ENCODE measurements around the gene MED10. TPM values are rescaled to one million over a fixed set of nuclear protein-coding genes. Genes with fewer than 3 reads are reported as not detected.

Gene MED10
- total RNA-seq, 1 donor from 2014 or later, result 38.3 TPM

DNA sequence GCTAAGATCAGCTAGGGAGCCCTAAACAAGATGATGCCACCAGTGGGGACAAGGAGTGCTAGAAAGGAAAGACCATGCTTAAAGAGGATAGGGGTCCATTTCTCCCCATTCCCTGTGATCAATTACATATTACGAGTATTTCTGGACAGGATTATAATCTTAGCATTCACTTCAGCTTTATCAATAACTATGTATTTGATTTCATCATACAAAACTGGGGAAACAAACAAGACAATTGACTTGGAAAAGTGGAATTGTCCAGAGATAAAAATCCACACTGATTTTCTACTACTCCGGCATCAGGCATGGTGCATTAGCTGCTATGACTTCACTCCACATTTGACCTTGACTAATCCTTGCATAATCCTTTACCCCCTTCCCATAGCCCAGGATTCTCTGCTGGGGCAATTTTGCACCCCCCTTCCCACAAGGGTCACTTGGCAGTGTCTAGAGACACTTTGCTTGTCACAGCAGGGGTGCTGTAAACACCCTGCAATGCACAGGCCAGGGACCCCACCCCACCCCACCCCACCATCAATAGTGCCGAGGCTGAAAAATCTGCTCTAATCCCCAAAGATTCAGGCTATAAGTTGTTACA, 40.4 kb upstream of the MED10 start:
- no peak for DNase-seq (ENCODE audit: low read depth)
- no peak overlapping the region for H3K4me3 ChIP-seq (ENCODE audit: low read depth, low read length)
- TF ChIP-seq, protein P1, sequence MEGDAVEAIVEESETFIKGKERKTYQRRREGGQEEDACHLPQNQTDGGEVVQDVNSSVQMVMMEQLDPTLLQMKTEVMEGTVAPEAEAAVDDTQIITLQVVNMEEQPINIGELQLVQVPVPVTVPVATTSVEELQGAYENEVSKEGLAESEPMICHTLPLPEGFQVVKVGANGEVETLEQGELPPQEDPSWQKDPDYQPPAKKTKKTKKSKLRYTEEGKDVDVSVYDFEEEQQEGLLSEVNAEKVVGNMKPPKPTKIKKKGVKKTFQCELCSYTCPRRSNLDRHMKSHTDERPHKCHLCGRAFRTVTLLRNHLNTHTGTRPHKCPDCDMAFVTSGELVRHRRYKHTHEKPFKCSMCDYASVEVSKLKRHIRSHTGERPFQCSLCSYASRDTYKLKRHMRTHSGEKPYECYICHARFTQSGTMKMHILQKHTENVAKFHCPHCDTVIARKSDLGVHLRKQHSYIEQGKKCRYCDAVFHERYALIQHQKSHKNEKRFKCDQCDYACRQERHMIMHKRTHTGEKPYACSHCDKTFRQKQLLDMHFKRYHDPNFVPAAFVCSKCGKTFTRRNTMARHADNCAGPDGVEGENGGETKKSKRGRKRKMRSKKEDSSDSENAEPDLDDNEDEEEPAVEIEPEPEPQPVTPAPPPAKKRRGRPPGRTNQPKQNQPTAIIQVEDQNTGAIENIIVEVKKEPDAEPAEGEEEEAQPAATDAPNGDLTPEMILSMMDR (conservative IDR thresholded peaks at IDR 0.05; ENCODE audit: low read depth, low read length), result no peak

DNA sequence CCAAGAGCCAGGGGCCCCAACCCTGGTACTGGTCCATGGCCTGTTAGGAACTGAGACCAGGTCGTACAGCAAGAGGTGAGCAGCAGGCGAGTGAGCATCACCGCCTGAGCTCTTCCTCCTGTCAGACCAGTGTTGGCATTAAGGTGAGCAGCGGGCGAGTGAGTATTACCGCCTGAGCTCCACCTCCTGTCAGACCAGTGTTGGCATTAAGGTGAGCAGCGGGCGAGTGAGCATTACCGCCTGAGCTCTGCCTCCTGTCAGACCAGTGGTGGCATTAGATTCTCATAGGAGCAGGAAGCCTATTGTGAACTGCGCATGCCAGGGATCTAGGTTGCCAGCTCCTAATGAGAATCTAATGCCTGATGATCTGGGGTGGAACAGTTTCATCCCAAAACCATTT, 39.3 kb upstream of the MED10 start:
- H3K4me3 ChIP-seq (ENCODE audit: low read depth, low read length), result no peak overlapping the region
- no peak for DNase-seq (ENCODE audit: low read depth)
- TF ChIP-seq, protein P1 (conservative IDR thresholded peaks at IDR 0.05; ENCODE audit: low read depth, low read length), result no peak

DNA sequence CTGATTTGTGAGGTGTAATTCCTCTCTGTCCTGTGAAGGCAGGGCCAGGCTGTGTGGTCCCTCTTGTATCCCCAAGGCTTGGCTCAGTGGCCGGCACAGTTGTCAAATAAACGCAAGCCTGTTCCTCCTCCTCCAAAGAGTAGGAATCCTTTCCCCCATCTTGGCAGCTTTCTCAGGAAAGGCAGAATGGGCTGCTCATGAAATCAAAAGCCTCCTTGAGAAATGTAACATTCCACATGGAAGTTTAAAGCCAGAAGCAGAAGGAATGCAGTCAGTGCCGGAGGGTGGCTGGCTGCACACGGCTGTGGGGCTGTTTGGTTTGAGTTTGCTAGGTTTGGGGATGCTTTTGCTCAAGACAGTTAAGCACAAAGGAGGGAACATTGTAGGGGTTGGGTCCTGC, 34.5 kb upstream of the MED10 start:
- TF ChIP-seq, protein P1 (conservative IDR thresholded peaks at IDR 0.05; ENCODE audit: low read depth, low read length), result no peak
- no peak for DNase-seq (ENCODE audit: low read depth)
- no peak overlapping the region for H3K4me3 ChIP-seq (ENCODE audit: low read depth, low read length)

DNA sequence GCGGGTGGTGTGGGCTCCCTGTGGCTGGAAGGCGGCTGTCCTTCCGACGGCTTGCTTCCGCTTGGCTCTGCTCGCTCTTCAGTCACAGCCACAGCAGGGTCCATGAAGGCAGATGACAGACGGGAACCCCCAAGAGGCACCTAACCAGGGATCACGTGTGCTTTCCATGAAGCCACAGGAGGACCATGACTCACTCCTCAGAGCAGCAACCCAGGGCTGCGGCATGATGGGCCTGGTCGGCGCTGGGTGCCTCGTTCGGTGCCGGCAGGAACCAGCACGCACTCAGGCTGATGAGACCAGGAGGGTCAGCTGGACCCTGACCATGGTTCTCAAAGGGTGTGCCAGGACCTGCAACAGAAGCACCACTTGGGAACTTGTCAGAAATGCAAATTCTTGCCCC, 32.8 kb upstream of the MED10 start:
- TF ChIP-seq, protein P1 (conservative IDR thresholded peaks at IDR 0.05; ENCODE audit: low read depth, low read length), result no peak
- DNase-seq (ENCODE audit: low read depth), result no peak
- no peak overlapping the region for H3K4me3 ChIP-seq (ENCODE audit: low read depth, low read length)

DNA sequence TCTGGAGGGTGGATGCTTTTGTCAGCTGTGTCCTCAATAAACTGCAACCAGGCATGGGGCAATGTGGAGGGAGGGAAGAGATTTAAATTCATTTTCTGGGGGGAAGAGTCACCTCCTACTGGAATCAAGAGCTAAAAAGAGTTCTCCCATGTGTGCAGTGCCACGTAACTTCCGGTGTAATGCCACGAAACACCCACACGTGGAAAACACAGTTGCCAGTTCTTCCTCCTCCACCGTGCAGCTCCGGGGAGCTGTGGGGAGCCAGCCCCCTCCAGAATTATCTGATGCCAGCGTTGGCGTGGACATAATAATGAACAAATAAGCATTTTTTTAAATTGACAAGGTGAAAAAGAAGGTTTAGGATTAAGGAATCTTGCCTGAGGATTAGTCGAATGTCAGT, 32.1 kb upstream of the MED10 start:
- no peak for DNase-seq (ENCODE audit: low read depth)
- TF ChIP-seq, protein P1 (conservative IDR thresholded peaks at IDR 0.05; ENCODE audit: low read depth, low read length), result no peak
- no peak overlapping the region for H3K4me3 ChIP-seq (ENCODE audit: low read depth, low read length)

DNA sequence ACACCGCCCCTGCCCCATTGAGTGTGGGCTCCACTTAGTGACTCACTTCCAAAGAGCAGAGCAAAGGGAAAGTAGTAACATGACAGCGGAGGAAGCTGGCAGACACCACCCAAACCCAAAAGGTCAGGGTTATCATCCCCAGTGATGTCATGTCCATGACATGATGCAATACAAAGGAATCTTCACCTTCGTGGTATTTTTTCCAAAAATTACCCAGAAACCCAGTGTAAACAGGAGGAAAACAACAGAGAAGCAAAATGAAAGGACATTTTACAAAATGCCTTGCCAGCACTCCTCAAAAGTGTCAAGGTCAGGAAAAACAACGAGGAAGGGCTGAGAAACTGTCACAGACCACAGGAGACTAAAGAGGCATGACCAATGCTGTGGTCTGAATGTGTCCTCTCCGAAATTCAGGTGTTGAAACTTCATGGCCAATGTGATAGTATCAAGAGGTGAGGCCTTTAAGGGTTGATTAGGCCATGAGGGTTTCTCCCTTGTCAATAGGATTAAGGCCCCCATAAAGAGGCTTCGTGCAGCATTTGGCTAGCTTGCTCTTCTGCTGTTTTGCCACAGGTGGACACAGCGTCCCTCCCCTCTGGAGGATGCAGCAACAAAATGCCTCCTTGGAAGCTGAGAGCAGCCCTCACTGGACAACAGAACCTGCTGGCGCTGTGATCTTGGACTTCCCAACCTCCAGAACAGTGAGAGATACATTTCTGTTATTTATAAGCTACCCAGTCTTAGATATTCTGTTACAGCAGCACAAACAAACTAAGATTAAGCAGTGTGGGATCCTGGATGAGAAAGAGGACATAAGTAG, 30.5 kb upstream of the MED10 start:
- TF ChIP-seq, protein P1 (conservative IDR thresholded peaks at IDR 0.05; ENCODE audit: low read depth, low read length), result no peak
- no peak for DNase-seq (ENCODE audit: low read depth)
- H3K4me3 ChIP-seq (ENCODE audit: low read depth, low read length), result no peak overlapping the region

DNA sequence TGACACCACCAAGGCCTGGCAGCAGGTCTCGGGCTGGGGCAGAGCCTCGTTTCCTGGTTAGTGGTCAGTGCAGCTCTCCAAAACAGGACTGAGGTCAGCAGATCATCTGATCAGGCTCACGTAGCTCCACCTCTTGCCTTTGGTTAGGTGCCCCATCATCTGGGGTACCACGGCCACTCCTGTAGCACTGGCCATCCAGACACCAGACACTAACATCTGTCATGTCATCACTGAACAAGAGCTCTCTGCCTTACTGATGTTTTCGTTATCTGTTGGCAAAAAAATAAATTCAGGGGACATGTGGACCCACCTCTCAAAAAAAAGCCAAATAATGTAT, 29.9 kb upstream of the MED10 start:
- TF ChIP-seq, protein P1 (conservative IDR thresholded peaks at IDR 0.05; ENCODE audit: low read depth, low read length), result no peak
- no peak overlapping the region for H3K4me3 ChIP-seq (ENCODE audit: low read depth, low read length)
- no peak for DNase-seq (ENCODE audit: low read depth)

All from epithelial cell of proximal tubule (primary cell).